Right ventricle myocardium inferior (tissue), 1 donor: Measurements from ENCODE around the gene LRRC15. TPM values are rescaled to one million over a fixed set of nuclear protein-coding genes. Genes with fewer than 3 reads are reported as not detected.

Experiments
- ATAC-seq: fragments of 200-7000 bp; cut with Tn5 transposase; one replicate; pipeline ENCODE4 v1.9.1; 2020; ENCODE audit warnings: mild to moderate bottlenecking, moderate library complexity
- DNase-seq: peaks from one replicate; pipeline ENCODE4 v3.0.0; 2021; ENCODE audit errors: missing footprints
- intact Hi-C: fragments of 100-400 bp; cut with DNase I; formaldehyde crosslinking; loops from one replicate; pipeline ENCODE4 v1.11.0; 2022
- total RNA-seq: library from RNA; stranded (reverse); fragmentation: NEBNext Ultra II Directional; extraction: Animal tissue kit (Norgen Biotek cat#: 25700); gene quantifications from one replicate; pipeline ENCODE4 v1.2.1, GENCODE V29; 2021
- donor health status: DM: no; HTN: yes; CAD: no; lungs with severe emphysema.

LRRC15 gene
- total RNA-seq, 1 donor from 2014 or later, result 0.14 TPM

- ATAC-seq, result no peak
- intact Hi-C loops, result no loop called here
- no peak for DNase-seq
These were observed 43.2 kb downstream of the LRRC15 start for GRCh38 chr3:194326192-194326967.

GRCh38 chr3:194325424-194326153, 44.0 kb downstream of the LRRC15 start:
- intact Hi-C loops, result no loop called here
- no peak for DNase-seq
- no peak for ATAC-seq

GRCh38 chr3:194324823-194325327, 44.7 kb downstream of the LRRC15 start:
- DNase-seq (no peak), ATAC-seq (no peak)
- intact Hi-C loops, result loop anchor here (5.0 kb wide), 1 partner anchor 328 kb away; no protein-coding TSS in a partner anchor

GRCh38 chr3:194323785-194324735, 45.5 kb downstream of the LRRC15 start:
- DNase-seq (peak; percentile 88), ATAC-seq (peak; percentile 89)
- intact Hi-C loops, result loop anchor here (5.0 kb wide), 1 partner anchor 327 kb away; no protein-coding TSS in a partner anchor

- ATAC-seq (no peak), DNase-seq (no peak)
- intact Hi-C loops, result loop anchor here (5.0 kb wide), 1 partner anchor 325 kb away; no protein-coding TSS in a partner anchor
These were observed 46.8 kb downstream of the LRRC15 start for GRCh38 chr3:194322678-194323211.

GRCh38 chr3:194321693-194322640, 47.6 kb downstream of the LRRC15 start:
- no peak for DNase-seq

GRCh38 chr3:194320744-194321243, 48.7 kb downstream of the LRRC15 start:
- ATAC-seq (no peak), DNase-seq (no peak)
- intact Hi-C loops, result loop anchor here (5.0 kb wide), 1 partner anchor 323 kb away; no protein-coding TSS in a partner anchor

More at GRCh38 chr3:194321693-194322640, 47.6 kb downstream of the LRRC15 start:
- no peak for ATAC-seq
- intact Hi-C loops, result loop anchor here (5.0 kb wide), 1 partner anchor 325 kb away; no protein-coding TSS in a partner anchor

GRCh38 chr3:194320100-194320499, 49.4 kb downstream of the LRRC15 start:
- DNase-seq (no peak), ATAC-seq (no peak)
- intact Hi-C loops, result loop anchor here (5.0 kb wide), 1 partner anchor 323 kb away; no protein-coding TSS in a partner anchor

GRCh38 chr3:194318511-194319161, 50.9 kb downstream of the LRRC15 start:
- no peak for ATAC-seq
- DNase-seq, result no peak
- intact Hi-C loops, result loop anchor here (5.0 kb wide), 3 partner anchors 46 to 246 kb away; no protein-coding TSS in a partner anchor

GRCh38 chr3:194316918-194317317, 52.6 kb downstream of the LRRC15 start:
- intact Hi-C loops, result loop anchor here (5.0 kb wide), 3 partner anchors 45 to 245 kb away; no protein-coding TSS in a partner anchor
- no peak for DNase-seq
- ATAC-seq, result no peak

GRCh38 chr3:194315965-194316361, 53.6 kb downstream of the LRRC15 start:
- intact Hi-C loops, result loop anchor here (1.0 to 5.0 kb wide), 6 partner anchors 44 to 536 kb away; no protein-coding TSS in a partner anchor
- ATAC-seq (peak; percentile 36), DNase-seq (no peak)

- ATAC-seq (peak; percentile 89), DNase-seq (peak; percentile 92)
- intact Hi-C loops, result loop anchor here (1.0 to 5.0 kb wide), 6 partner anchors 43 to 535 kb away; no protein-coding TSS in a partner anchor
These were observed 54.2 kb downstream of the LRRC15 start for GRCh38 chr3:194315088-194315964.

GRCh38 chr3:194314388-194315068, 55.0 kb downstream of the LRRC15 start:
- DNase-seq (no peak), ATAC-seq (no peak)
- intact Hi-C loops, result loop anchor here (1.0 to 5.0 kb wide), 6 partner anchors 42 to 534 kb away; no protein-coding TSS in a partner anchor
